ENCODE measurements around the gene FSTL4.
A peak's percentile ranks its signal among the peaks of the same experiment; 100 is the strongest.
"Not testable (repeated sequence)": the region's sequence is repeated elsewhere in the genome, so short reads cannot be mapped to it uniquely, and the experiment has no call there.

The FSTL4 gene

DNA sequence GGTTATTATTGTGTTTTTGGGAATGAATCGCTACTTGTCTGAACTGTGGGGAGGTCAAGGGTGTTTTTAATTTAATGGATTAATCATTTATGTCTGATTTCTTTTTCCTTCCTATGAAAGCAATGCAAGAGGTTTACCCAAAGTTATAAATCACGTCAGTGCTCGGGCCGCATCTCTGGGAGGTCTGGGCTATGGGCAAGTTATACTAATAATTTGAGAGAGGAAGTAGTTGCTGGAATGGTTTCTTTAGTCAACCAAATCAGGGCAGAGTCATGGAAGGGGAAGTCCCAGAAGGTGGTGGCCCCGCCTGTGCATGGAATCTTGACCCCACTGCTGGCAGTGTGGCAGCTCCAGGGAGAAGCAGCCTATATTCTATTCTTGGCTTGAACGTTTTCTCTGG is 380.3 kb downstream of the FSTL4 start:
- DNase-seq = no peak

DNA sequence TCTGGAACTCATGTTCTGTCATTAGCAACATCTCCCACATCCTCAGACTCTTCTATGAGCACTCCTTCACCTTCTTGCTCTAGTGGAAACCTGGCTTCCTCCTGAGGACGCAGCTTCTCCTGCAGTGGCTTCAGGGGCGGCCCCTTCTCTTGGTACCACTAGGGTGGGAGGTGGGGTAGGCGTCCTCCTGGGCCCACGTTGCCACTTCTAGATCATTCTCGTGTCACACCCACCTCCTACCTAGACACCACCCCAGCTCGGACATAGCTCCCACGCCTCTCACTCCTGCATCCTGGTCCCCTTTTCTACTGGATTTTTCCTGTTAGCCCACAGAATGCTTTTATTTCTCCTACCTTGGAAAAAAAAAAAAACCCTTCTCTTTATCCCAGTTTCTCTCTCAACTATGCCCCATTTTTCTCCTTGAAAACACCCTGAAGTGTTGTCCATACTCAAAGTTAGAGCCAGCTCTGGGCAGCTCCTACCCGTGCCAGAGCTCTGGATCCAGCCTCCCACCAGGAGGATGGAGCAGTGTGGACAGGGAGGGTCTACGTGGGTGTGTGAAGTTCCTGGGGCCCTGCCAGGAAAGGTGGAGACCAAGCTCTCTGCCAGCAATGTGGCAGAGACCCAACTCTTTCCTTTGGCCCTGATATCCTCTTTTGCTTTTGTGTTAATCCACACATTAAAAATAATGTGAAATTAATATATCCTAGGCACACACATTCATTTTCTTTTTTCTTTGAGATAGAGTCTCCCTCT is 381.3 kb downstream of the FSTL4 start:
- DNase-seq = no peak

DNA sequence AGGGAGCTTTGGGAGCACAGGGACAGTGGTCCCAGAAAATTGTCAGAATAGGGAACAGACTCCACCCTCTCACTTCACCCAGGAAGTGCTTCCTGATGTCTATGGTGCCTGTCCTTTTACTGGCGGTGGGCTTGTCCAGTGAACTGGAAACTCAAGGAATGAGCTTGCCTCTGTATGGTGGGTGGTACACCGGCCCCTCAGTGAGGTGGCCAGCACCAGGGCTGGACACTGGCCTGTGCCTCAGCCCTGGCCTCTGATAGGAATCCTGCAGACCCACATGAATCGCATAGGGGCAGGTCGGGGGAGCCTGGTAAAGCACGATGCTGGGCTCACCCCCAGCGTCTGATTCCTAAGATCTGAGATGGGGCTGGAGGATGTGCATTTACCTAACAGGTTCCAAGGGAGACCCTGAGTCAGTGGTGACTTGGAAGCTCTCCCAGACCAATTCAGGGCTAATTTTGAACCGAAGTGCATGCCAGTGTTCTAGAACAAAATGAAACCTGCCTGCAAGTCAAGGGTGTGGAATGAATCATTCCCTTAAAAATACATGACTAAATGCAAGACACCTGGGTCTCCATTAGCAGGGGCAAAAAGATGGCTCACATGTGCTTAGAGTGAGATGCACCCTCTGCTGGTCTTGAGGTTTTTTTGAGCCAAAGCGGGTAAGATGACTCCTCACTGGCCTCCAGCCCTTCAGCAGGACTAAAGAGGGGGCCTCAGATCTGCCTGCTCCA is 382.2 kb downstream of the FSTL4 start:
- no peak for DNase-seq

DNA sequence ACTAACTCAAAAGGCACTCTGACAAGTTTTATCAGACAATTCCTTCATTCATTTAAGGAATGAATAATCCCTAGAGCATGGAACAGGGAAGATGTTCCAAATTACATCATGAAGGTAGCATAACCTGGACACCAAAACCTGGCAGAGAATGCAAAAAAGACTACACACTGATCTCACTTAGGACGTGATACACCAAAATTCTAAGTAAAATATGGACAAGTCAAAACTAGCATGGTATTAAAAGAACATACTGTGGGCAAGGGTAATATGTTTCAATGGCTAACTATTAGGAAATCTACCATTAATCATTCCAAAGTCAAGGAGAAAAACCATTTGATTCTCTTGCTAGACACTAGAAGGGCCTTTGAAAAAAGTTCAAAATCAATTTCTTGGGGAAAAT is 384.0 kb downstream of the FSTL4 start:
- no peak for DNase-seq

DNA sequence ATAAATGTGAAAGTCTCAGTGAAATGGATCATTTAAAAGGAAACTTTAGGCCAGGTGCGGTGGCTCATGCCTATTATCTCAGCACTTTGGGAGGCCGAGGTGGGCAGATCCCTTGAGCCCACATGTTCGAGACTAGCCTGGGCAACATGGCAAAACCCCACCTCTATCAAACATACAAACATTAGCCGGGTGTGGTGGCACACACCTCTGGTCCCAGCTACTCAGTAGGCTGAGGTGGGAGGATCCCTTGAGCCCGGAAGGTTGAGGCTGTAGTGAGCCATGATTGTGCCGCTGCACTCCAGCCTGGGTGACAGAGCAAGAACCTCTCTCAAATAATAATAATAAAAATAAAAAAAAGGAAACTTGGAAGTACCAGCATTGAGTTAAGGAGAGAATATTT is 384.4 kb downstream of the FSTL4 start:
- no peak for DNase-seq

DNA sequence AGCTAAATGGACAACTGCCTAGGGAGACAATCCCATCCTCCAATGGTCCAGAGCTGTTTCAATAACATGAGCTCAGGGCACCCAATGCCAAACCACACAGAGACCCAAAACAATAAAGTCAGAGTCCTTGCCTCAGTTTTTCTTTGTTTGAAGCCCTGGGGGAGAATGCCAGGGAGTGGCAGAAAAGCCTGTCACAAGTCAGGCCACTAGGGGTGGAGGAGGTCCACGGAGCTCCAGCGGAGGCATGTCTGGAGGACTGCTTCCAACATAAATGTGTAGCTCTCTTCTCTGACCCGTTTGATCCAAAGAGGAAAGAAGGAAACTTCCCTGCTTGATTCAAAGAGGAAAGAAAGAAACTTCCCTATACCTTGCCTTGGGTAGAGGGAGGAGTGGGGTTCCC is 385.3 kb downstream of the FSTL4 start:
- DNase-seq = no peak

DNA sequence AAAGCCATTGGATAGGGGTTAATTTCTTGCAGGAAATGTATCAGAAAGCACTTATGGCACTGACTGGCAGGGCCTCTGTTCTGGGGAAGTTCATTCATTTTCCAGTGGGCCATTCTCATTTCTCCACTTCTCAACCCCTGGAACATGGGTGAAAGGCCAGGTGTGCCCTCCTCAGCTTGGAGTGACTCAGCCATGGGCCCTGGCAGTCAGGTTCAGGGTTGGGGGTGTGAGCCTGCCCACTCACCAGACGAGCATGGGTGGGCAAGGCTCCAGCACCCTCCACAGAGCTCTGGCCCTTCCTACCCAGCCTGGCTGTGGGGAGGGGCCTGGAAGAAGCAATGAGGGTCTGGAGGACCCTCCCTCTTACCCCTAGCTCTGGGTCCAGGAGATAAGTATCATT is 386.2 kb downstream of the FSTL4 start:
- no peak for DNase-seq

DNA sequence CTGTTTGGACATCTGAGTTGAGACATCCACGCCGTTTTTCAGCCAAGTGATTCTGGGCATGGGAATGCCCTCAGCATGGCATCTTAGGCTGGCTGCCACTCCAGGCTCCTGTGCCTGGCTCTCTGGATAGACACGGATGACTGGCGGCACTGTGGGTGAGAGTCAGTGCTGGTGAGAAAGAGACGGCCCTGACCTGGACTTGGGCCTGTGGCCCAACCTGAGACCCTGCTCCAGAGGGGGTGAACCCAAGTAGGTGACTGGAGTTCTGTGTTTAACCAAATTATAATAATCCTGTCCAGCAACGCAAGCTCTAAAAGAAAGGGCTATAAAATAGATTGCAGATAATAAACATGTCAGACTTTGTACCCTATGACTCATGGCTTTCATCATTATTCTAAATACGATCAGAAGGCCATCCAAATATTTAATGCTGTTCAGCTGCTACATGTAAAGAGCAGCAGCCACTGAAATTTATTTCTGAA is 386.6 kb downstream of the FSTL4 start:
- DNase-seq = no peak

DNA sequence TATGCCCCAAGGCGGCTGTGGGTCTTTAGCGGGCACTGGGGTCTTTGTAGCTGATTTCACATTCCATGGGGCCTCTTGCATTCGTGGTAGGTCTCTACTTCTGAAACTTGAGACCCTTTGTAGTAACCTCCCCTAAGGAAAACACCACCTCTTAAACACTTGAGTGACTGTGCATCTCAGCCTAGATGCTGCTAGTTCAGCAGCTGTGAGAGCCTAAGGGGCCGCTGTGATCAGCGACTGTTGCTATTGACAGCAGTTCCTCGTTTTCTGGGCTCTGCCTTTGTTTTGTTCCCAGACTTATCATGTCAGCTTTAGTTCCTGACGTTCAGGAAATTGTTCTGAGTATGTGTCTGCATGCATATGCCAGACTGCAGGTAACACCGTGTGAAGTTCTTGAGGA is 389.4 kb downstream of the FSTL4 start:
- no peak for DNase-seq

DNA sequence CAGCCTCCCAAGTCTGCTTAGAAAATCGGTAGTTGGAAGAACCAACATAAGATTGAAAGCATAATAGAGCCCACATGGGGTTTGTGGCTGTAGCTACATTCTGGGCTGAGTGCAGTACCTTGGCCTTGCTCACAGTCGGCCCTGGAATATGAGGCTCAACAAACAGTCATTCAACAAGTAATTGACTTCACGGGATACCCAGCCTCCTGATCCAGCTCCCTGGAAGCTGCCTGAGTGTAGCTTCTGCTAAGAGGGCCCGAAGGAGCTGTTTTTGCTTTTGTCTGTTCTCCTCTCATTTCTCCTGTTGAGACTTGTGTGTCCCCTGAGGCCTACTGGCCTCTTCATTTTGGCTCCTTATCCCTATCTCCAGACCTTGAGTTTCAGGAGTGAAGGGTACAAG is 389.8 kb downstream of the FSTL4 start:
- no peak for DNase-seq

DNA sequence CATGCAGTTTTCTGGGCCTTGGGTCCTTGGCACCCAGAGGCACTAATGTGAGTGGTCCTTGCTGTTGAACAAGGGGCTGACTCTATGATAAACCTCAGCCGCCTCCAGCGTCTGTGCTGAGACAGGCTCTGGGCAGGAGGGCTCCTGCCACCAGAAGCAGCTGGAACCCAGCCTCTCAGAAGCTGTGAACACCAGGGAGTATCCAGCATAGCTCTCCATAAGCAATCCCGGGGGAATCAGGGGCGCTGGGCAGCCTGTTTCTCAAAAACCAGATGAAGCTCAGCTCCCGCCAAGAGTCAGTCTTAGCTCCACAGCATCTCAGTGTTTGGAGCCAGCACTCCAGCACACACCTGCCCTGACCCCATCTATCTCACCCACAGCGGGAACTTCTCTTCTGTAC is 390.3 kb downstream of the FSTL4 start:
- no peak for DNase-seq

DNA sequence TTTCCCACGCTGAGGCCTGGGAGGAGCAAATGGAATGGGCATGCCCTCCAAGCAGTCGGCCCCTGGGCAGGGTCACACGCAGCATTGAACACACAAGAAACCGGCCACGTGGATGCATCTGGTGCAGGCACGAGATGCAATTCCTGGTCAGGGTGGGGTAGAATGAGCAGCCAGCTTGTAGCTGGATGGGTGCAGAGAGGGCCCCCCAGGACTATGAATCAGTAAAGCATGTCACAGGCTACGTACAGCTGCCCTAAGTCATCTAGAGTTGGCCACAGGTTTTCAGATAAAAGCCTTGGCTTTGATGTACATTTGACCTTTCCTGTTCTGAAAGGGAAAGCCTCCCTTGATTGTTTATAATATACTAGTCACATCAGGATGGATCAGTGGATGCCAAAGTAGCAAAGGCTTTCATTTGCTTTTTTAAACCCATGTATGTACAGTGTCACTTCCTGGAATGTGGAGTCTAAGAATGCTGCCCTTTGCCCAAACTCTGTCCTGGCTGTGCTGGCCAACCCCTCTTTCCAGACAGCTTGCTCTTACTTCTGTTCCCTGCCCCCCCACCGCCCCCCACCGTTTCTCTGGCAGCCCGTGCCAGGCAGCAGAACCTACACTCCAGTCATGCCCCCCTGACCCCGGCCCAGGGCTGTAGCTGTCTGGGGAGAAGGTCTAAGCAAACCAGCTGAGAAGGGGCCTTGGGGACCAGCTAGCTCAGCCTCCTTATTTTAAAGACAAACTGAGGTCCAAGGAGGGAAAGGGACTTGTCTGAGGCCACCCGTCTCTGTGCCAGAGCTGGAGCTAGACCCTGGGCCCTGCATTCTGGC is 391.3 kb downstream of the FSTL4 start:
- DNase-seq = no peak

DNA sequence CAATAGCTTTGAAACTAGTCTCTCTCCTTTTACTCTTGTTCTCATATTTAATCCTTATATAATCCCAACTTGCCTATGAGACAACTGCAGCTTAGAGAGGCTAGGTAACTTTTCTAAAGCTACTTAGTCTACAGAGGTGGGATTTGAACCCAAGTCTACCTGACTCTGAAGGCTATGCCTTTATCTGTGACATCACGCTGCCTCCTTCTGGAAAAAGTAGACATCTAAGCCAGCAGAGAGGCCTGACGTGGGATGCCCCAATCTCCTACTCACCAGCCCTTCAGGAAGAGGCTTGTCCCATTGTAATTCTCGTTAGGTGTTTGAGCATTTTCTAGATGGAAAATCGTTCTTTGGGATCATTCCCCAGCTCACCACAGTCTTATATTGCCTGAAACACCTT is 393.0 kb downstream of the FSTL4 start:
- DNase-seq = no peak

DNA sequence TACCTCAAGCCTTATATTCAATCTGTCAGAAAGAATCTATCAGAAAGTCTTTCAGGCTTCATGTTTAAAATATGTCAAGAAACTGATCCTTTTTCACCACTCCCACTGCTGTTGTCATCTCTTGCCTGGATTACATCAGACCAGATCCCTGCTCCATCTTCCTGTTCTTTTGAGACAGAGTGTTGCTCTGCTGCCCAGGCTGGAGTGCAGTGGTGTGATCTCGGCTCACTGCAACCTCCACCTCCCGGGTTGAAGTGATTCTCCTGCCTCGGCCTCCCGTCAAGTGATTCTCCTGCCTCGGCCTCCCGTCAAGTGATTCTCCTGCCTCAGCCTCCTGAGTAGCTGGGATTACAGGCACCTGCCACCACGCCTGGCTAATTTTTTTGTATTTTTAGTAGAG is 396.2 kb downstream of the FSTL4 start:
- DNase-seq = not testable (repeated sequence)

DNA sequence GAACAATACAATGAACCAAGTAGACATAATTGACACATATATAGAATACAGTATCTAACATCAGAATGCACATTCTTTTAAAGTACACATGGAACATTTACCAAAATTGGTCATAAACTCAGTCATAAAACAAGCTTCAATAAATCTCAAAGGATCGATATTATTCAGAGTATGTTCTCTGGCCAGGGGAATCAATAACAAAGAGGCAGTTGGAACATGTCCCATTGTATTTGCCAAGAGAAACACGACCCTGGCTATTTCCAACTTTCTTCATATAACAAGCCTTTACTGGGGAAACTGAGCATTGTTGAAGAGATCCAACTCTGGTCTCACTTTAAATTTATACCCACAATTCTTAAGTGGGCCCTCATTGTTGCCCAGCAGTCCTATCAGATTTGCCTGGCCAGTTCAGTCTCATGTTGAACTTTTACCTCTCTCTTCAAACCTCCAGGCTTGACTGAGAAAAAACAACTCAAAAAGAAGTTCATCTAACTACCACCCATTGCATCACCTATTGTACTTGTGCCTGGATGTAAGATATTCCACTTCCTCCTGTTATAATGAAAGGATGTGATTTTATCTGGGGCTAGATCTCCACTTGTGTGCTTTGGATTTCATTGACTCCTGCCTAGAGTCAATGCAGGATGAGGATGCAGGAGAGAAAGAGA is 398.1 kb downstream of the FSTL4 start:
- no peak for DNase-seq

DNA sequence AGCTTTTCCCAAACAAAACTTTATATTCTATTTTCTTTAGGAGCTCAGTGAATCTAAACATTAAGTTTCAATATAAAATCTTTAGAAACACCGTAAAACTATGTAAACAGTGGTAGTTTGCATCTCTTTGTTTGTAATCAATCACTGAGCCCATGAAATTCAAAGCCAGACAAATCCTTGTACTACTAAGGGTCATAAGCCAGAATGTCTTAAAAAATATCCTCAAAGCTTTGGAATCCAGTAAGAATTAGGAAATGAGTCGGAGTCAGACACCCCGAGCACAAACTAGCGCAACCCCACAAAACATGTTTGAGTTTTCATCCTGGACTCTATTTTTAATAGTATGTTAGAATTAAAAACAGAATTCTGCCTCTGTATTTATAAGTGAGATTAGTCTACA is 406.7 kb downstream of the FSTL4 start:
- no peak for DNase-seq

DNA sequence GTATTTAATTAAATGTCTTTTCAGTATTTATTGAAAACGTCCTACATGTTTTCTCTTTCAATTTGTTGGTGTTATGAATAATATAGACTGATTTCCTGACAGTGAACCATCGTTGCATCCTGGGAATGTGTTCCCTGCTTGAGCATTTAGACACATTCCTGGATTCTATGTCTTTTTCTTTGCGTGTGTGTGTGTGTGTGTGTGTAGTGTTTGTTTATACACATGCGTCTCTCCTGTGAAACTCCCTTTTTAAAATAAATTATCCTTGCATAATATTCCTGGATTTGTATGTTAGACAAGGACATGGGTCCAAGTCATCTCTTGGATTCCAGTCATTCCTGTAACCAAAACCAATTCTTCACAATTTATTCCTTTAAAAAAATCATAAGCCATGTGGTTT is 407.1 kb downstream of the FSTL4 start:
- DNase-seq = no peak

DNA sequence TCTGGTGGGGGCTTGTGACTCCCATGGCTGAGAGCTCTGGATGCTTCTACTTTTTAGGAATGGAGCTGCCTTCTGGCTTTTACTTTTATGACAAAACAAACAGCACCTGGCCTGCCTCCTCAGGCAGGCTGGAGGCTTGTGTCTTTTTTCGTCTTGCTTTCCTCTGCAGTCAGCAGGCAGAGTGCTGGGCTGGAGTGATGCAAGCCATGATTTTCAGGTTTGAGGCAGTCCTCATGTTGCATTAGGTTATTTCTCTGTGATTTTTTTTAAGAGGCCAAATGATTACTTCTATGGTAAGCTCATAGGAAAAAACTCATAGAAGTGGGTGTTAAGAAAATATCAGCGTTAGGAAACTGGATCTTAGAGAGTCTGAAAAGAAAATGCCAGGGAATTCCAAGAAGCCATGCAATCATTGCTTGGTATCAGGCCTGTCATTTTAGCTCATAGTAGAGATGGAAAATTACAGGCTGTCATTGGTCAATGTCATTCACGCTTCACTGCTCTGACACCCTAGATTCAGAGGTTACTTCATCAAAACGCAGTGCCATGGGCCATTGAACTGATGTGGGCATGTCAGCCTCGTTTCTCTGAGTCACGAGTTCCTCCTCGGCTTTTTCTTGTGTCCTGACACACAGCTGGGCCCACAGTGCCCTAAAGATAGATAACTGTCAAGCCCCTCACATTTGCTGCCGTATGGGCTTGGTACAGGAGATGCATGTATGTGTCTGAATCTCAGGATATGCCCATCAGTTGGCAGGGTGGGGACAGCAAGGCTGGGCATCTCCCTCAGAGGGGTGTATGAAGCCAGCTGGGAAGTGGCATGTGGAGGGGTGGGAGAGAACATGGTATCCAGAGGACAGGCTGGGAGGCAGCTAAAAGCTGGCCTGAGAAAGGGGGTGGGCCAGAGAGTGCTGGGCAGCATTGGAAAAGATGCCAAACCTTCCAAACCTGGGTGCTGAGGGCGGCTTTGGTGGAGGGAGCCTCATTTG is 408.7 kb downstream of the FSTL4 start:
- peak; percentile 69 for DNase-seq

DNA sequence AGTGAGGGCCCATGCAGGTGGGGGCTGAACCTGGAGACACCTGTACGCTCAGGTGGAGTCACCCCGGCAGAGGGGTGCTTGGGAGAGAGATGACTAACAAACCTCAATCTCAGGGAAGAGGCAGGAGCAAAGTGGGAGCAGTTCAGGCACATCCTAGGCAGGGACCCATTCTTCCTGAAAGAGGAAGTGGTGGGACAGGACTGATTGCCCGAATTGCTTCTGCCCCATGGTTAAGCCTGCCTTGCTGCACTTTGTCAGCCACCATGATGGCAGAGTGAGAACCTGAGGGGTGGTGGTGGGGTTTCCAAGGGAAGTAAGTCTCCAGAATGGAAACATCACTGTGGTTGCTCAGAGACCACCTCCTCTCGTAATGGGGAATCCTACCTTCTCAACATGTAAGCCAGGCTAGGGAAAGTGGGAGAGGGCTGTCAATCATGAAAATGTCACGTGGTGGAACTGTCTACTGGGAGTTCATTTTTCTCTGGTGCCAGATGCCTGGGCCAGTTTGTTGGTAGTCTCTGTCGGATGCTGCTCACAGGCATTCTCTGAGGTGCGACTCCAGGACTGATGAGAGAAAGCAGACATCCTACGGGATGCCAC is 410.2 kb downstream of the FSTL4 start:
- no peak for DNase-seq

DNA sequence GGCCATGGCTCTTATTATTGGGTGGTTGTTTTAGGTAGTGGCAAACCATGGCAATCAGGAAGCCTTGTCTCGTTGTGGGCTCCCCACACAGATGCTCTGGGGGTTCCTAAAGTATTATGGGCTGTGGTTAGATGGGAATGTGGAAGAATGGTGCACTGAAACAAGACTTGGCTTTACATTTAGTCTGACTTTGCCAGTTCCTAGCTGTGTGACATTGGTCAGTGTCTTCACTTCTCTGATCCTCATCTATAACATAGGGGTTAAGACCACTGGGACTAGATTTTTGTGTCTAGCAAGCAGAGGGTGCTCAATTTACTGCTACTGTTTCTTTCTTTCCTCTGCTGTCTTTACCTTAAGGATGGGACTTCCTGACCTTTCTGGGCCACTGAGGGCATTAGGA is 411.0 kb downstream of the FSTL4 start:
- no peak for DNase-seq

DNA sequence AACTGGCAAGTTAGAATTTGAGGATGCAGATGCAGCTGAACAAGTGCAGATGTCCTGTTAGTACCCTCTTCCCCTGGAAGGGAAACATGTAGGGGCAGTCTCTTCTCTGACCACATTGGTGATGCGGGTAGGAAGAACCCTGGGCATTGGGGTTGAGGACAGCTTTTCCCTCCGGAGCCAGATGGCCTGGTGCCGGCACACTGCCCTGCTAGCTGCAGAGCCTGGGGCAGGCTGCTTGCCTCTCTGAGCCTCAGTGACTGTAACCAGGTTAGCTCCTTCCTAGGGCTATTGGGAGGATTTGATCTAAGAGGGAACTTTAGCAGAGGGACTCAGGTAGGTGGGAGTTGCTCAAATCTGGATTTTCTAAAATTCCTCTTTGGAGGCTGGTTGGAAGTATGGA is 412.1 kb downstream of the FSTL4 start:
- no peak for DNase-seq
